Esophagus squamous epithelium (tissue), 5 donors: ENCODE measurements around the gene AIRE. TPM values are rescaled to one million over a fixed set of nuclear protein-coding genes. Genes with fewer than 3 reads are reported as not detected.

ENCODE experiments used
- DNase-seq: peaks from one replicate; lab custom pipeline; 2025; lab: John Stamatoyannopoulos, UW
- H3K27ac ChIP-seq, 4 donors: fragments of 200-600 bp; sonication (generic); one replicate each; pipeline ENCODE4 v1.5.1; 2016 to 2019; ENCODE audit warnings: mild to moderate bottlenecking in 1 of 4
- H3K27me3 ChIP-seq, 4 donors: fragments of 200-600 bp; sonication (generic); 1 replicate in 3 of 4; 2 replicates in 1 of 4; pipeline versions ENCODE4 v1.5.1 to v1.6.0; 2017 to 2021; ENCODE audit warnings: antibody characterized with exemption in 1 of 4
- H3K36me3 ChIP-seq, 3 donors: fragments of 200-600 bp; sonication (generic); one replicate each; pipeline ENCODE4 v1.5.1; 2016 to 2019
- H3K4me1 ChIP-seq, 3 donors: fragments of 200-600 bp; sonication (generic); one replicate each; pipeline ENCODE4 v1.5.1; 2017 to 2019
- H3K4me3 ChIP-seq, 4 donors: fragments of 200-600 bp; sonication (generic); 1 replicate in 3 of 4; 2 replicates in 1 of 4; pipeline ENCODE4 v1.5.1; 2016 to 2019; ENCODE audit warnings: mild to moderate bottlenecking in 2 of 4, moderate library complexity in 1 of 4
- H3K9me3 ChIP-seq, 3 donors: fragments of 200-600 bp; sonication (generic); one replicate each; pipeline ENCODE4 v1.5.1; 2016 to 2019
- CTCF ChIP-seq, 6 experiments: fragments of 450-650 bp in 4 of 6; fragments of 200-600 bp in 2 of 6; sonication (generic) in 2 of 6; IDR thresholded peaks; one replicate each; pipeline ENCODE4 v1.5.1; 2016 to 2019; ENCODE audit warnings: antibody characterized with exemption in 6 of 6, mild to moderate bottlenecking in 4 of 6, moderate library complexity in 4 of 6
- POLR2A ChIP-seq, 4 donors: fragments of 450-650 bp; IDR thresholded peaks; one replicate each; pipeline ENCODE4 v1.6.1; 2017; ENCODE audit warnings: antibody characterized with exemption in 4 of 4, mild to moderate bottlenecking in 4 of 4, moderate library complexity in 3 of 4
- WGBS, 2 donors: methylation state at CpG; one replicate each; pipeline ENCODE4 v1.1.5; 2018; 5-methylcytosine and 5-hydroxymethylcytosine counted together
- intact Hi-C: fragments of 100-400 bp; cut with DNase I; formaldehyde crosslinking; loops from one replicate; pipeline ENCODE4 v1.15.0; 2022
- total RNA-seq, 4 donors: library from RNA; depleted of rRNA; stranded (reverse); fragments of >200 nt; gene quantifications; one replicate each; pipeline ENCODE4 v1.1.0, GENCODE V29; 2016
- donor health status: DM: yes; HTN: yes; CAD: no.

The AIRE gene
- total RNA-seq, 4 donors from 2014 or later, result not detected

- TF ChIP-seq POLR2A (IDR thresholded peaks at IDR 0.05) (no peak), CTCF (IDR thresholded peaks at IDR 0.05) (no peak)
- H3K27ac ChIP-seq, result no peak overlapping the region
- H3K4me3 ChIP-seq, result no peak overlapping the region
- DNase-seq, result no peak
- no peaks in the 10 kb centered on the region for H3K9me3 ChIP-seq
- WGBS, 2 donors, result 73% methylated on average over 2 of the region's 13 CpGs; no CpG with 5 or more reads in 1 of the 2 donors
- intact Hi-C loops, result no loop called here
- H3K27me3 ChIP-seq, result peaks cover 0 to 49% (median 0%) of the 10 kb centered on the region in 4 donors
- no peaks in the 10 kb centered on the region for H3K36me3 ChIP-seq
- peaks cover 23 to 59% (median 27%) of the 10 kb centered on the region in 3 donors for H3K4me1 ChIP-seq
These were observed 11.2 kb downstream of the AIRE start for GRCh38 chr21:44296916-44297315.

- H3K27ac ChIP-seq, result peak overlapping the region in 1 of 4 donors; percentile 17
These were observed 12.0 kb downstream of the AIRE start for GRCh38 chr21:44297525-44298290.

GRCh38 chr21:44298301-44298700, 12.6 kb downstream of the AIRE start:
- peaks cover 33 to 73% (median 36%) of the 10 kb centered on the region in 3 donors for H3K4me1 ChIP-seq
- H3K36me3 ChIP-seq, result no peaks in the 10 kb centered on the region
- no peak overlapping the region for H3K4me3 ChIP-seq
- no peaks in the 10 kb centered on the region for H3K9me3 ChIP-seq
- DNase-seq, result no peak
- H3K27me3 ChIP-seq, result peaks cover 0 to 38% (median 0%) of the 10 kb centered on the region in 4 donors
- no peak overlapping the region for H3K27ac ChIP-seq
- WGBS, 2 donors, result 77 to 83% methylated on average over 2 of the region's 2 CpGs
- intact Hi-C loops, result no loop called here
- no peak for TF ChIP-seq POLR2A (IDR thresholded peaks at IDR 0.05)
- TF ChIP-seq CTCF (IDR thresholded peaks at IDR 0.05), result peak in 3 of 6 experiments; percentile 5 to 40 (median 8)

More at GRCh38 chr21:44297525-44298290, 12.0 kb downstream of the AIRE start:
- TF ChIP-seq POLR2A (IDR thresholded peaks at IDR 0.05) (no peak), CTCF (IDR thresholded peaks at IDR 0.05) (peak; percentile 72 to 87 (median 81))
- Histone ChIP-seq H3K27me3 (peaks cover 0 to 41% (median 0%) of the 10 kb centered on the region in 4 donors), H3K4me1 (peaks cover 31 to 67% (median 33%) of the 10 kb centered on the region in 3 donors), H3K9me3 (no peaks in the 10 kb centered on the region), H3K36me3 (no peaks in the 10 kb centered on the region), H3K4me3 (no peak overlapping the region)
- no peak for DNase-seq
- intact Hi-C loops, result no loop called here
- WGBS, 2 donors, result 14 to 20% methylated on average over 7 to 8 of the region's 22 CpGs

GRCh38 chr21:44299085-44299457, 13.4 kb downstream of the AIRE start:
- no peak for DNase-seq
- intact Hi-C loops, result no loop called here
- Histone ChIP-seq H3K27me3 (peaks cover 0 to 35% (median 0%) of the 10 kb centered on the region in 4 donors), H3K36me3 (peaks cover 0 to 2% (median 0%) of the 10 kb centered on the region in 3 donors), H3K27ac (peak overlapping the region; percentile 85 to 97 (median 96)), H3K9me3 (no peaks in the 10 kb centered on the region), H3K4me1 (peaks cover 36 to 80% (median 42%) of the 10 kb centered on the region in 3 donors), H3K4me3 (peak overlapping the region; percentile 67 to 98 (median 84))
- TF ChIP-seq POLR2A (IDR thresholded peaks at IDR 0.05) (no peak), CTCF (IDR thresholded peaks at IDR 0.05) (no peak)
- 6 to 11% methylated on average over 5 to 7 of the region's 10 CpGs for WGBS, 2 donors
